GM12878 (cell line): ENCODE measurements around the gene PLAAT5. TPM values are rescaled to one million over a fixed set of nuclear protein-coding genes. Genes with fewer than 3 reads are reported as not detected.

Source experiments
- ATAC-seq: fragments of 200-7000 bp; cut with Tn5 transposase; 3 replicates; pipeline ENCODE4 v1.9.1; 2020; ENCODE audit warnings: mild to moderate bottlenecking, moderate library complexity
- BruUV-seq: library from RNA; stranded (reverse); fragments of 400-500 nt; replicated peaks from 2 replicates; lab custom pipeline; 2021; lab: Mats Ljungman, UMichigan
- CTCF ChIA-PET: fragments of 300-600 bp; sonication (Branson Sonifier 250); formaldehyde crosslinking; extraction: SDS; loops from one replicate; lab custom pipeline; 2021; ENCODE audit warnings: inconsistent platforms; lab: Yijun Ruan, JAX
- POLR2A ChIA-PET: fragments of 350-600 bp; formaldehyde crosslinking; extraction: SDS; loops from one replicate; lab custom pipeline; 2021; ENCODE audit warnings: inconsistent platforms; lab: Charles Lee
- RAD21 ChIA-PET: fragments of 300-600 bp; sonication (Branson Sonifier 250); formaldehyde crosslinking; loops from one replicate; lab custom pipeline; 2023; ENCODE audit warnings: antibody characterized with exemption; ENCODE audit not compliant: unreplicated experiment; lab: Charles Lee
- SMC1A ChIA-PET: fragments of 300-600 bp; sonication (Branson Sonifier 250); formaldehyde crosslinking; loops from one replicate; lab custom pipeline; 2023; ENCODE audit not compliant: unreplicated experiment, uncharacterized antibody; lab: Charles Lee
- DNase-seq: peaks from one replicate; pipeline ENCODE4 v3.0.0-alpha.2; 2011; ENCODE audit warnings: low read depth, low spot score
- FAIRE-seq: peaks from 3 replicates; lab custom pipeline; 2011; peaks lifted over from hg19 to GRCh38; lab: Jason Lieb, UNC
- H2AFZ ChIP-seq: 2 replicates; pipeline ENCODE4 v1.6.0; 2011; ENCODE audit warnings: low read depth, low read length, control low read depth; ENCODE audit not compliant: control insufficient read depth
- H3K27ac ChIP-seq: 2 replicates; pipeline ENCODE4 v1.5.1; 2011; ENCODE audit warnings: control low read depth; ENCODE audit not compliant: control insufficient read depth, insufficient read depth
- H3K27me3 ChIP-seq, 2 experiments: replicated peaks in 1 of 2; 2 replicates each; pipeline versions ENCODE4 v1.6.0 to v1.6.1; 2011; ENCODE audit warnings: low read length in 1 of 2; ENCODE audit not compliant: control insufficient read depth in 2 of 2, insufficient read depth in 2 of 2
- H3K36me3 ChIP-seq, 2 experiments: 2 replicates each; pipeline ENCODE4 v1.5.1; 2011; ENCODE audit warnings: low read length in 1 of 2; ENCODE audit not compliant: control insufficient read depth in 2 of 2, insufficient read depth in 2 of 2
- H3K4me1 ChIP-seq: 2 replicates; pipeline ENCODE4 v1.6.1; 2011; ENCODE audit warnings: mild to moderate bottlenecking, low read length, moderate library complexity, mixed read lengths; ENCODE audit not compliant: control insufficient read depth, insufficient read depth
- H3K4me2 ChIP-seq: 2 replicates; pipeline ENCODE4 v1.6.0; 2011; ENCODE audit warnings: control low read depth; ENCODE audit not compliant: control insufficient read depth, insufficient read depth
- H3K4me3 ChIP-seq: fragments of 200-600 bp; sonication (generic); 2 replicates; pipeline ENCODE4 v1.5.1; 2016
- H3K79me2 ChIP-seq: 2 replicates; pipeline ENCODE4 v1.6.0; 2011; ENCODE audit warnings: low read length; ENCODE audit not compliant: control insufficient read depth, insufficient read depth
- H3K9ac ChIP-seq: 2 replicates; pipeline ENCODE4 v1.8.0; 2011; ENCODE audit warnings: low read length, control low read depth, mixed read lengths; ENCODE audit not compliant: control insufficient read depth, insufficient read depth
- H3K9me3 ChIP-seq: replicated peaks from 3 replicates; pipeline ENCODE4 v1.5.1; 2011; ENCODE audit warnings: mild to moderate bottlenecking, low read length; ENCODE audit not compliant: control insufficient read depth, insufficient read depth
- H4K20me1 ChIP-seq: 2 replicates; pipeline ENCODE4 v1.6.0; 2011; ENCODE audit not compliant: control insufficient read depth, insufficient read depth
- CBX5 ChIP-seq: sonication (generic); IDR thresholded peaks from 2 replicates; pipeline ENCODE4 v1.6.1; 2016; ENCODE audit warnings: low read depth, moderate library complexity, mild to moderate bottlenecking, inconsistent platforms
- CTCF ChIP-seq, 3 experiments: IDR thresholded peaks in 2 of 3; conservative IDR thresholded peaks in 1 of 3; 2 replicates each; pipeline ENCODE4 v1.5.1; 2011; ENCODE audit warnings: low read depth in 3 of 3, low read length in 3 of 3, mild to moderate bottlenecking in 3 of 3, control low read depth in 2 of 3, moderate library complexity in 2 of 3, inconsistent platforms in 1 of 3, mixed read lengths in 1 of 3; ENCODE audit not compliant: control insufficient read depth in 2 of 3, insufficient read depth in 1 of 3; ENCODE audit errors: extremely low read depth in 1 of 3
- DPF2 ChIP-seq: fragments of 450-650 bp; IDR thresholded peaks from 2 replicates; pipeline ENCODE4 v1.6.1; 2017; ENCODE audit warnings: mild to moderate bottlenecking
- IRF4 ChIP-seq: IDR thresholded peaks from 2 replicates; pipeline ENCODE4 v1.6.1; 2011; ENCODE audit warnings: low read depth, low read length
- JUNB ChIP-seq: IDR thresholded peaks from 2 replicates; pipeline ENCODE4 v1.6.1; 2016; ENCODE audit warnings: antibody characterized with exemption, mild to moderate bottlenecking
- NFIC ChIP-seq: IDR thresholded peaks from 2 replicates; pipeline ENCODE4 v1.6.1; 2012; ENCODE audit warnings: low read depth, mild to moderate bottlenecking, inconsistent platforms, low read length, moderate library complexity
- PKNOX1 ChIP-seq: fragments of 450-650 bp; IDR thresholded peaks from 2 replicates; pipeline ENCODE4 v1.6.1; 2016; ENCODE audit warnings: mild to moderate bottlenecking
- SKIL ChIP-seq: fragments of 450-650 bp; IDR thresholded peaks from 2 replicates; pipeline ENCODE4 v1.6.1; 2017; ENCODE audit warnings: mild to moderate bottlenecking, low read depth, inconsistent platforms; ENCODE audit not compliant: poor library complexity, severe bottlenecking
- SUPT20H ChIP-seq: IDR thresholded peaks from 2 replicates; pipeline ENCODE4 v1.6.1; 2011; ENCODE audit warnings: low read depth, mild to moderate bottlenecking, low read length, moderate library complexity, borderline replicate concordance; ENCODE audit not compliant: control insufficient read depth
- TCF3 ChIP-seq: IDR thresholded peaks from 2 replicates; pipeline ENCODE4 v1.6.1; 2012; ENCODE audit warnings: low read depth, mild to moderate bottlenecking, low read length, borderline replicate concordance; ENCODE audit not compliant: insufficient read depth
- USF2 ChIP-seq: IDR thresholded peaks from 2 replicates; pipeline ENCODE4 v1.6.1; 2011; ENCODE audit warnings: low read depth, low read length, improper control_type of control experiment, borderline replicate concordance
- ZNF592 ChIP-seq: fragments of 450-650 bp; IDR thresholded peaks from 2 replicates; pipeline ENCODE4 v1.6.1; 2017; ENCODE audit warnings: mild to moderate bottlenecking, moderate library complexity
- WGBS: methylation state at CpG from one replicate; pipeline ENCODE4 v1.1.6; 2016; ENCODE audit warnings: low lambda C conversion rate; ENCODE audit not compliant: insufficient replicate concordance, insufficient coverage; ENCODE audit errors: missing lambda C conversion rate; 5-methylcytosine and 5-hydroxymethylcytosine counted together
- in situ Hi-C: fragments of 300-500 bp; cut with MboI; formaldehyde crosslinking; loops from 9 replicates; pipeline ENCODE4 v1.14.3; 2018; ENCODE audit warnings: mixed read lengths
- intact Hi-C: fragments of 100-400 bp; cut with micrococcal nuclease; formaldehyde crosslinking; loops from one replicate; pipeline ENCODE4 v1.14.2; 2022; ENCODE audit not compliant: unreplicated experiment
- polyA plus RNA-seq, 11 experiments: library from polyadenylated mRNA; depleted of rRNA in 4 of 11; unstranded in 6 of 11; stranded (reverse) in 5 of 11; fragments of >200 nt; fragmentation: Nextera tagmentation in 4 of 11; fragmentation: Illumina TruSeq in 1 of 11; extraction: Ambion mirVana in 4 of 11; extraction: Trizol in 1 of 11; gene quantifications; 1 replicate in 1 of 11; 2 replicates in 10 of 11; pipeline versions ENCODE4 v1.2.1 to v1.2.3, GENCODE V29; 2011 to 2016; ENCODE audit warnings: inconsistent platforms in 2 of 11, missing spikeins in 2 of 11, low read depth in 1 of 11
- total RNA-seq, 4 experiments: library from RNA; depleted of rRNA in 3 of 4; stranded (reverse); fragments of >200 nt in 3 of 4; fragmentation: Illumina TruSeq in 1 of 4; extraction: Trizol in 1 of 4; gene quantifications; 2 replicates each; pipeline versions ENCODE4 v1.2.1 to v1.2.3, GENCODE V29; 2013 to 2021

Gene PLAAT5
- total and polyA plus RNA-seq, 10 of the 15 experiments (the other 5 are each of a cell fraction or from before 2014, with no cell fraction given), result not detected

- Histone ChIP-seq H3K9me3 (peaks cover 2% of the 10 kb centered on the region; the same call in 1 of the 3 replicates), H3K9ac (no peak overlapping the region), H3K79me2 (no peaks in the 10 kb centered on the region), H2AFZ (no peak overlapping the region), H3K27me3 (peaks cover 0 to 3% of the 10 kb centered on the region in 2 experiments; a peak in 1 of 4 replicates), H3K36me3 (no peaks in the 10 kb centered on the region)
- no TSS peak for BruUV-seq
- intact Hi-C loops, result no loop called here
- TF ChIP-seq JUNB (no peak), CTCF (IDR thresholded peaks at IDR 0.05 in 2 of 3, conservative IDR thresholded peaks at IDR 0.05 in 1 of 3; ENCODE audit: control insufficient read depth in 2 of 3, extremely low read depth in 1 of 3, insufficient read depth in 1 of 3, low read depth in 3 of 3, low read length in 3 of 3) (no peak), DPF2 (no peak), TCF3 (no peak), IRF4 (no peak), SUPT20H (no peak), ZNF592 (no peak), CBX5 (no peak), NFIC (no peak), SKIL (no peak), USF2 (no peak), PKNOX1 (no peak)
- TF ChIP-seq, all 136 proteins: peak for 0
- DNase-seq (no peak), FAIRE-seq (no peak), ATAC-seq (no peak)
- no peaks in the 10 kb centered on the region for H4K20me1 ChIP-seq
- ChIA-PET SMC1A (no interaction called here), POLR2A (no interaction called here), RAD21 (no interaction called here), CTCF (interaction anchor here (1.8 kb wide), 1 partner anchor 253 kb away, joined by 4 read pairs; no protein-coding TSS in a partner anchor)
- H3K4me3 ChIP-seq, result no peak overlapping the region
- H3K4me2 ChIP-seq, result no peak overlapping the region
- in situ Hi-C loops, result no loop called here
- no peak overlapping the region for H3K27ac ChIP-seq
- 0% methylated on average over 3 of the region's 3 CpGs for WGBS
- H3K4me1 ChIP-seq, result no peaks in the 10 kb centered on the region
Observed at GRCh38 chr11:63485777-63486176, 5.2 kb downstream of the PLAAT5 start.
